Kidney epithelial cell (primary cell): ENCODE results near the gene CFAP161. TPM values are rescaled to one million over a fixed set of nuclear protein-coding genes. Genes with fewer than 3 reads are reported as not detected.

Experiments
- DNase-seq: peaks from one replicate; pipeline ENCODE4 v3.0.0-alpha.2; 2010; ENCODE audit warnings: low read depth
- H3K27me3 ChIP-seq: 2 replicates; pipeline ENCODE4 v1.6.0; 2011; ENCODE audit warnings: low read length; ENCODE audit not compliant: control insufficient read depth, insufficient read depth
- H3K36me3 ChIP-seq: 2 replicates; pipeline ENCODE4 v1.5.1; 2011; ENCODE audit warnings: low read length; ENCODE audit not compliant: control insufficient read depth, insufficient read depth
- H3K4me3 ChIP-seq: 2 replicates; pipeline ENCODE4 v1.5.1; 2011; ENCODE audit warnings: low read depth, mild to moderate bottlenecking, control low read depth, low read length
- total RNA-seq: library from RNA; depleted of rRNA; stranded (reverse); fragments of >200 nt; gene quantifications from 2 replicates; pipeline ENCODE4 v1.2.3, GENCODE V29; 2015
- TF ChIP-seq, protein P1 (sequence below): IDR thresholded peaks from 2 replicates; pipeline ENCODE4 v1.5.1; 2011; ENCODE audit warnings: mild to moderate bottlenecking, moderate library complexity, low read length, control low read depth, inconsistent platforms; ENCODE audit not compliant: insufficient read depth, poor library complexity, severe bottlenecking

Gene CFAP161
- total RNA-seq, 1 donor from 2014 or later, result not detected

GRCh38 chr15:81113861-81114291, 20.2 kb upstream of the CFAP161 start:
- H3K4me3 ChIP-seq, result no peak overlapping the region

DNA sequence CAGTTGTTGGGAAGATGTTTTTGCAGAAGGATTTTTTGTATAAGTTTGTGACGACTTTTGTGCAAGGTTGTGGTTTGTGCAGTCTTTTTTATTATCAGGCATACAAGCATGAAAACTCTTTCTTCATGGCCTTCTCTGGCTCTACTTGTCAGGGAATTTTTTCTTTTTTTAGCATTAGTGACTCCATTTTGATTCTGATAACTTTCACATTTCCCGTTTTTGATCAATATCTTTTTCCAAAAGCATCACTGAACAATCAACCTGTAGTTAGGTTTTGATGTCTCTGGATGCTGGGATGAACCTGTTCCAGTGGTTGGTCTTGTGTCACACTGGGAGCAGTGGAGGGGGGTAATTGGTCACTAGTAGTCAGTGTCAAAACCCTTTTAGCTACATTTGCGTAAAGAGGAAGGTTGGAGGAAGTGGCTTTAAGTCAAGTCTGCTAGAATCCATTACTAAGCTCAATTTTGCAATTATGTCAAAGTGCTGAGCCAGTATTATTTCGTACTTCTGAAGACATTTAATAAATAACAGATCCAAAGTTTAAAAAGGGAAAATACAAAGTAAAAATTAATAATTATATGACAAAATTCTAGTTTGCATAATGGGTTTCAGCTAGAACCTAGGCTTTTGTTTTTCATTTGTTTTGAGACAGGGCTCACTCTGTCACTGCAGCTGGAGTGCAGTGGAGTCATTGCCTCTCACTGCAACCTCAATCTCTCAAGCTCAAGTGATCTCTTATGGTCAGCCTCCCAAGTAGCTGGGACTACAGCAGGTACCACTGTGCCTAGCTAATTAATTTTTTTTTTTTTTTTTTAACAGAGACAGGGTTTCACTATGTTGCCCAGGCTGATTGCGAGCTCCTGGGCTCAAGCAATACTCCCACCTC, 18.8 kb upstream of the CFAP161 start:
- TF ChIP-seq, protein P1, sequence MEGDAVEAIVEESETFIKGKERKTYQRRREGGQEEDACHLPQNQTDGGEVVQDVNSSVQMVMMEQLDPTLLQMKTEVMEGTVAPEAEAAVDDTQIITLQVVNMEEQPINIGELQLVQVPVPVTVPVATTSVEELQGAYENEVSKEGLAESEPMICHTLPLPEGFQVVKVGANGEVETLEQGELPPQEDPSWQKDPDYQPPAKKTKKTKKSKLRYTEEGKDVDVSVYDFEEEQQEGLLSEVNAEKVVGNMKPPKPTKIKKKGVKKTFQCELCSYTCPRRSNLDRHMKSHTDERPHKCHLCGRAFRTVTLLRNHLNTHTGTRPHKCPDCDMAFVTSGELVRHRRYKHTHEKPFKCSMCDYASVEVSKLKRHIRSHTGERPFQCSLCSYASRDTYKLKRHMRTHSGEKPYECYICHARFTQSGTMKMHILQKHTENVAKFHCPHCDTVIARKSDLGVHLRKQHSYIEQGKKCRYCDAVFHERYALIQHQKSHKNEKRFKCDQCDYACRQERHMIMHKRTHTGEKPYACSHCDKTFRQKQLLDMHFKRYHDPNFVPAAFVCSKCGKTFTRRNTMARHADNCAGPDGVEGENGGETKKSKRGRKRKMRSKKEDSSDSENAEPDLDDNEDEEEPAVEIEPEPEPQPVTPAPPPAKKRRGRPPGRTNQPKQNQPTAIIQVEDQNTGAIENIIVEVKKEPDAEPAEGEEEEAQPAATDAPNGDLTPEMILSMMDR, result no peak
- DNase-seq, result no peak
- Histone ChIP-seq H3K27me3 (peaks cover 10% of the 10 kb centered on the region), H3K4me3 (no peak overlapping the region), H3K36me3 (no peaks in the 10 kb centered on the region)

More at GRCh38 chr15:81113861-81114291, 20.2 kb upstream of the CFAP161 start:
- Histone ChIP-seq H3K36me3 (no peaks in the 10 kb centered on the region), H3K27me3 (peaks cover 10% of the 10 kb centered on the region)
- TF ChIP-seq, protein P1, result no peak
- no peak for DNase-seq

DNA sequence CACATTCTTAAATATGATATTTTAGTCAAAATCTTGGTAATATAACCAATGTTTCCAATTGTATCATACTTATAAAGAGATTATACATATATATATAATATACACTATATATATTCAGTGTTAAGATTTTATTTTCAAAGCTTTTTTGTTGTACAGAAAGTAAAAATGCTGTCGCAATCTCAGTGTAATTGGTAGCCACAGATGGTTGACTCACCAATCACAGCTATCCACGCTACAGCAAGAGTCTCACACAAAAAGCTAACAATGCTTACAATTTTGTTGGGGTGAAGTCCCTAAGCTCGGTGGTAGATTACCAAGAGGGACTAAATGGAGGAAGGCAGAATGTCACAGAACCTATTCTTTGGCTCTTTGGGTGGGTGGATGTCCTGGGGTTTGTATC, 16.9 kb upstream of the CFAP161 start:
- Histone ChIP-seq H3K27me3 (peaks cover 10% of the 10 kb centered on the region), H3K4me3 (no peak overlapping the region), H3K36me3 (no peaks in the 10 kb centered on the region)
- TF ChIP-seq, protein P1, result no peak
- no peak for DNase-seq

GRCh38 chr15:81117581-81117980, 16.5 kb upstream of the CFAP161 start:
- no peak for DNase-seq
- peaks cover 10% of the 10 kb centered on the region for H3K27me3 ChIP-seq
- TF ChIP-seq, protein P1, result no peak
- H3K36me3 ChIP-seq, result no peaks in the 10 kb centered on the region
- H3K4me3 ChIP-seq, result no peak overlapping the region

- no peaks in the 10 kb centered on the region for H3K36me3 ChIP-seq
- H3K4me3 ChIP-seq, result no peak overlapping the region
- TF ChIP-seq, protein P1, result no peak
- DNase-seq, result no peak
- peaks cover 10% of the 10 kb centered on the region for H3K27me3 ChIP-seq
Observed at GRCh38 chr15:81118361-81118760, 15.7 kb upstream of the CFAP161 start.
